Skeletal muscle cell (primary cell): ENCODE results near the gene BIN1.
A peak's percentile ranks its signal among the peaks of the same experiment; 100 is the strongest.

Experiments used
- DNase-seq: peaks from one replicate; pipeline ENCODE4 v3.0.0-alpha.2; 2010; ENCODE audit warnings: low read depth
- H3K4me3 ChIP-seq: 2 replicates; pipeline ENCODE4 v1.5.1; 2011; ENCODE audit warnings: low read depth, mild to moderate bottlenecking, control low read depth, low read length, moderate library complexity

BIN1 gene

GRCh38 chr2:127014630-127015029 lies 92.3 kb downstream of the BIN1 start:
- peak; percentile 98 for DNase-seq

GRCh38 chr2:127014224-127014623 lies 92.7 kb downstream of the BIN1 start:
- DNase-seq, result no peak
- no peak overlapping the region for H3K4me3 ChIP-seq

More at GRCh38 chr2:127014630-127015029, 92.3 kb downstream of the BIN1 start:
- H3K4me3 ChIP-seq, result no peak overlapping the region

- H3K4me3 ChIP-seq, result no peak overlapping the region
- peak; percentile 25 for DNase-seq
These were observed 94.1 kb downstream of the BIN1 start for GRCh38 chr2:127012868-127013267.

GRCh38 chr2:127012215-127012614 lies 94.7 kb downstream of the BIN1 start:
- no peak overlapping the region for H3K4me3 ChIP-seq
- DNase-seq, result peak; percentile 48

- no peak overlapping the region for H3K4me3 ChIP-seq
- DNase-seq, result no peak
These were observed 95.2 kb downstream of the BIN1 start for GRCh38 chr2:127011796-127012195.

GRCh38 chr2:127011231-127011661 lies 95.7 kb downstream of the BIN1 start:
- no peak overlapping the region for H3K4me3 ChIP-seq
- no peak for DNase-seq

- no peak overlapping the region for H3K4me3 ChIP-seq
- no peak for DNase-seq
These were observed 98.5 kb downstream of the BIN1 start for GRCh38 chr2:127008265-127009015.

- peak; percentile 58 for DNase-seq
- no peak overlapping the region for H3K4me3 ChIP-seq
These were observed 99.3 kb downstream of the BIN1 start for GRCh38 chr2:127007652-127008051.

- H3K4me3 ChIP-seq, result no peak overlapping the region
- no peak for DNase-seq
These were observed 100.0 kb downstream of the BIN1 start for GRCh38 chr2:127006962-127007361.

- no peak overlapping the region for H3K4me3 ChIP-seq
- DNase-seq, result no peak
These were observed 101.9 kb downstream of the BIN1 start for GRCh38 chr2:127004893-127005600.

- DNase-seq, result no peak
- H3K4me3 ChIP-seq, result no peak overlapping the region
These were observed 103.7 kb downstream of the BIN1 start for GRCh38 chr2:127003070-127003800.

GRCh38 chr2:127001751-127002150 lies 105.2 kb downstream of the BIN1 start:
- H3K4me3 ChIP-seq, result no peak overlapping the region
- no peak for DNase-seq

- H3K4me3 ChIP-seq, result no peak overlapping the region
- no peak for DNase-seq
These were observed 106.0 kb downstream of the BIN1 start for GRCh38 chr2:127000937-127001336.

- DNase-seq, result no peak
- H3K4me3 ChIP-seq, result no peak overlapping the region
These were observed 106.8 kb downstream of the BIN1 start for GRCh38 chr2:127000194-127000593.

- H3K4me3 ChIP-seq, result no peak overlapping the region
- DNase-seq, result no peak
These were observed 107.7 kb downstream of the BIN1 start for GRCh38 chr2:126999106-126999756.

- no peak overlapping the region for H3K4me3 ChIP-seq
- DNase-seq, result no peak
These were observed 108.5 kb downstream of the BIN1 start for GRCh38 chr2:126998486-126998885.
